Measurements from ENCODE around the gene MEGF8. TPM values are rescaled to one million over a fixed set of nuclear protein-coding genes. Genes with fewer than 3 reads are reported as not detected.

The MEGF8 gene
- total and polyA plus RNA-seq, 9 of the 15 experiments (the other 6 are each of a cell fraction or from before 2014, with no cell fraction given) = 0.28 to 13.1 (median 3.0) TPM

- TF ChIP-seq CHD7 (IDR thresholded peaks at IDR 0.05; ENCODE audit: low read depth, low read length) (no peak), ZBTB49 (CRISPR knock-in tag; IDR thresholded peaks at IDR 0.05; ENCODE audit: borderline replicate concordance) (no peak), HLTF (IDR thresholded peaks at IDR 0.05) (no peak), MED1 (CRISPR knock-in tag; IDR thresholded peaks at IDR 0.05; ENCODE audit: borderline replicate concordance) (no peak), DLX4 (CRISPR knock-in tag; IDR thresholded peaks at IDR 0.05) (no peak), ELK3 (CRISPR knock-in tag; IDR thresholded peaks at IDR 0.05) (no peak), FIP1L1 (IDR thresholded peaks at IDR 0.05; ENCODE audit: low read depth, low read length, poor library complexity, severe bottlenecking) (no peak), ZC3H4 (CRISPR knock-in tag; IDR thresholded peaks at IDR 0.05; ENCODE audit: borderline replicate concordance) (no peak), PREB (CRISPR knock-in tag; IDR thresholded peaks at IDR 0.05) (no peak), SNAPC5 (CRISPR knock-in tag; IDR thresholded peaks at IDR 0.05) (no peak)
Measured at GRCh38 chr19:42295831-42296525, 29.5 kb upstream of the MEGF8 start (continued).

All from K562 (cell line).